ENCODE results near the gene UBE2N.

The UBE2N gene

DNA sequence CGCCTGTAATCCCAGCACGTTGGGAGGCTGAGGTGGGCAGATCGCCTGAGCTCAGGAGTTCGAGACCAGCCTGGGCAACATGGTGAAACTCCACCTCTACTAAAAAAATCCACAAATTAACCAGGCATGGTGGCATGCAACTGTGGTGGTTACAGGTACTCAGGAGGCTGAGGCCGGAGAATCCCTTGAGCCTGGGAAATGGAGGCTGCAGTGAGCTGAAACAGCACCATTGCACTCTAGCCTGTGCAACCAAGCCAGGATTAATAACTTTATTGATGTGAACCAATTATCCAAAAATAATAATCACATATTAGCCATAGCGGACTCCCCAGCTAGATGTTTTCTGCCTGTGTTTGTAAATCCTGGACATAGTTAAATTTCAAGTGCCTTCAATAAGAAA lies 65.8 kb downstream of the UBE2N start:
- Histone ChIP-seq H3K9ac (ENCODE audit: low read length in 5 of 5) (peak overlapping the region in 3 of 5 donors; percentile 57 to 92 (median 68)), H3K27ac (ENCODE audit: low read depth, low read length) (peak overlapping the region; percentile 95), H3K4me3 (ENCODE audit: low read depth in 1 of 5, low read length in 5 of 5) (peak overlapping the region in 4 of 5 donors; percentile 85 to 94 (median 86)), H3K36me3 (ENCODE audit: control insufficient read depth in 5 of 5, insufficient read depth in 5 of 5, low read length in 5 of 5) (no peaks in the 10 kb centered on the region), H3K27me3 (ENCODE audit: control insufficient read depth in 5 of 5, insufficient read depth in 4 of 5, low read length in 5 of 5) (no peaks in the 10 kb centered on the region), H3K4me1 (ENCODE audit: control insufficient read depth in 5 of 5, insufficient read depth in 5 of 5, low read length in 5 of 5) (peaks cover 2 to 65% (median 64%) of the 10 kb centered on the region in 5 donors), H3K9me3 (ENCODE audit: control insufficient read depth in 5 of 5, low read length in 5 of 5) (no peaks in the 10 kb centered on the region)

DNA sequence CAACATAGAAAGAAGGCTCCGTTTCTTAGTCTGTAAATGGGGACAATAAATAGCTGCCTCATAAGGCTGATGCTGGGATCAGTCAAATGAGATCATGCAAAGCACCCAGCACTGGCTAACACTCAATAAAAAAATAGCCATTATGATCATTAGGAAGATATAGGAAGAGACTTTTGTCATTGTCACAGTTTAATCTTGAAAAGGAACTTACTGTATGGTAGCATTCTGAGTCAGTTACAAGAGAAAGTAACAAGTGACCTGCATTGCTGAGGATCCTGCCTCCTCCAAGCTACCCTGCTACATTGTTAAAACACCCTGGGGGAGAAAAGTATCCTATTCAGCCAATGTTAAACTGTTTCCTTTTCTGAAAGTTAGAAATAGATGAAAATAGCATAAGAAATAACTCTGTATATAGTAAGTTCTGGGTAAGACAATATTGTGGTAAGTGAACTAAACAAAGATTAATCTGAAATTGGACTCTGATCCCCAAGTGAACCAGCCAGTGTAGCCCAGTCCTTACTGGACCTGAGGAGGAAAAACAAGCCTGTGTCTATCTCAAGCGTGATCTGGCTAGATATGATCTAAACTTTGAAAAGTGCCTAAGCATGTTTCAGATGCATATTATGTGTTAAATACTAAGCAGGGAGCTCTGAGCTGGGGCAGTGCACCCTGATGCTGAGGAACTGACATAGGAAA lies 67.6 kb downstream of the UBE2N start:
- Histone ChIP-seq H3K27me3 (ENCODE audit: control insufficient read depth in 5 of 5, insufficient read depth in 4 of 5, low read length in 5 of 5) (no peaks in the 10 kb centered on the region), H3K27ac (ENCODE audit: low read depth, low read length) (peak overlapping the region; percentile 8), H3K4me3 (ENCODE audit: low read depth in 1 of 5, low read length in 5 of 5) (no peak overlapping the region)

DNA sequence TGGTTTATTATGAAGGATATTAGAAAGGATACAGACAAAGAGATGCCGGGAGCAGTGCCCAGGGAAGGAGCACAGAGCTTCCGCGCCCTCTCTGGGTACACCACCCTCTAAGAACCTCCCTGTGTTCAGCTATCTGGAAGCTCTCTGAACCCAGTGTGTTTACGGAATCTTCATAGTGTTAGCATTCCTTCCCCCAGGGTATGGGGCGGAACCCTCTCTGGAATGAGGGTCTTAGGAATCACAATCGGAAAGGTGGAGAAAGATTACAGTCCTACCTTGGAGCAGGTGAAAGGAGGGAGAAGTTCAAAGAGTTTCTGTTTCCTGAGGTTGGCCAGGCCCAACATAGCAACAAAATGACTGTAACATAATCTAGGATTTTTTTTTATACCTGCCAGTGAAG lies 70.8 kb downstream of the UBE2N start:
- Histone ChIP-seq H3K9ac (ENCODE audit: low read length in 5 of 5) (no peak overlapping the region), H3K27ac (ENCODE audit: low read depth, low read length) (no peak overlapping the region), H3K4me1 (ENCODE audit: control insufficient read depth in 5 of 5, insufficient read depth in 5 of 5, low read length in 5 of 5) (peaks cover 0 to 31% (median 25%) of the 10 kb centered on the region in 5 donors), H3K9me3 (ENCODE audit: control insufficient read depth in 5 of 5, low read length in 5 of 5) (no peaks in the 10 kb centered on the region), H3K27me3 (ENCODE audit: control insufficient read depth in 5 of 5, insufficient read depth in 4 of 5, low read length in 5 of 5) (no peaks in the 10 kb centered on the region), H3K4me3 (ENCODE audit: low read depth in 1 of 5, low read length in 5 of 5) (no peak overlapping the region), H3K36me3 (ENCODE audit: control insufficient read depth in 5 of 5, insufficient read depth in 5 of 5, low read length in 5 of 5) (no peaks in the 10 kb centered on the region)

More for the DNA sequence above, 67.6 kb downstream of the UBE2N start:
- H3K4me1 ChIP-seq (ENCODE audit: control insufficient read depth in 5 of 5, insufficient read depth in 5 of 5, low read length in 5 of 5) = peaks cover 2 to 51% (median 47%) of the 10 kb centered on the region in 5 donors
- no peaks in the 10 kb centered on the region for H3K36me3 ChIP-seq (ENCODE audit: control insufficient read depth in 5 of 5, insufficient read depth in 5 of 5, low read length in 5 of 5)
- H3K9ac ChIP-seq (ENCODE audit: low read length in 5 of 5) = peak overlapping the region in 2 of 5 donors; percentile 13 to 53
- H3K9me3 ChIP-seq (ENCODE audit: control insufficient read depth in 5 of 5, low read length in 5 of 5) = no peaks in the 10 kb centered on the region

GRCh38 chr12:93369505-93369904 lies 72.2 kb downstream of the UBE2N start:
- no peaks in the 10 kb centered on the region for H3K9me3 ChIP-seq (ENCODE audit: control insufficient read depth in 5 of 5, low read length in 5 of 5)

GRCh38 chr12:93368766-93369165 lies 73.0 kb downstream of the UBE2N start:
- H3K4me3 ChIP-seq (ENCODE audit: low read depth in 1 of 5, low read length in 5 of 5) = no peak overlapping the region
- no peaks in the 10 kb centered on the region for H3K9me3 ChIP-seq (ENCODE audit: control insufficient read depth in 5 of 5, low read length in 5 of 5)
- H3K9ac ChIP-seq (ENCODE audit: low read length in 5 of 5) = no peak overlapping the region
- no peaks in the 10 kb centered on the region for H3K27me3 ChIP-seq (ENCODE audit: control insufficient read depth in 5 of 5, insufficient read depth in 4 of 5, low read length in 5 of 5)
- H3K36me3 ChIP-seq (ENCODE audit: control insufficient read depth in 5 of 5, insufficient read depth in 5 of 5, low read length in 5 of 5) = no peaks in the 10 kb centered on the region
- no peak overlapping the region for H3K27ac ChIP-seq (ENCODE audit: low read depth, low read length)
- H3K4me1 ChIP-seq (ENCODE audit: control insufficient read depth in 5 of 5, insufficient read depth in 5 of 5, low read length in 5 of 5) = peaks cover 0 to 10% (median 7%) of the 10 kb centered on the region in 5 donors

More at GRCh38 chr12:93369505-93369904, 72.2 kb downstream of the UBE2N start:
- no peak overlapping the region for H3K27ac ChIP-seq (ENCODE audit: low read depth, low read length)
- H3K36me3 ChIP-seq (ENCODE audit: control insufficient read depth in 5 of 5, insufficient read depth in 5 of 5, low read length in 5 of 5) = no peaks in the 10 kb centered on the region
- H3K4me3 ChIP-seq (ENCODE audit: low read depth in 1 of 5, low read length in 5 of 5) = no peak overlapping the region
- H3K27me3 ChIP-seq (ENCODE audit: control insufficient read depth in 5 of 5, insufficient read depth in 4 of 5, low read length in 5 of 5) = no peaks in the 10 kb centered on the region
- H3K9ac ChIP-seq (ENCODE audit: low read length in 5 of 5) = no peak overlapping the region
- H3K4me1 ChIP-seq (ENCODE audit: control insufficient read depth in 5 of 5, insufficient read depth in 5 of 5, low read length in 5 of 5) = peaks cover 0 to 18% (median 14%) of the 10 kb centered on the region in 5 donors

DNA sequence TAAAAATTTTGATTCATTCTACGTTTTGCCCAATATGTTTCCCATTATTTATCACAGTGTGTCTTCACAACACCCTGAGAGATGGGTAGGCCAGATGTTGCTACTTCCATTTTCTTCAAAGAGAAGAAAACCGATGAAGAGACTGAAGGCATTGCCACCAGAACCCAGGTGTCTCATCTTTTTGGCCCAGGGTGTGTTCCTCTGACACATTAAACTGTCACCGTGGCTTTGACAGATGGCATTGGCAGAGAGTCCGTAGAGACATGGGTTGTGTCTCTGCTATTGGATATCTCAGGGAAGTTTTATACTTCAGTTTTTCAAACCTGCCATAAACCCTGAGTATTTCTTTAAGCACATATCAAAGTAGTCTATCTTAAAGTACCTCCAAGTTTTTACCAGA lies 75.3 kb downstream of the UBE2N start:
- H3K4me1 ChIP-seq (ENCODE audit: control insufficient read depth in 5 of 5, insufficient read depth in 5 of 5, low read length in 5 of 5) = peaks cover 0 to 3% (median 2%) of the 10 kb centered on the region in 5 donors
- no peaks in the 10 kb centered on the region for H3K36me3 ChIP-seq (ENCODE audit: control insufficient read depth in 5 of 5, insufficient read depth in 5 of 5, low read length in 5 of 5)
- no peak overlapping the region for H3K9ac ChIP-seq (ENCODE audit: low read length in 5 of 5)
- H3K27me3 ChIP-seq (ENCODE audit: control insufficient read depth in 5 of 5, insufficient read depth in 4 of 5, low read length in 5 of 5) = no peaks in the 10 kb centered on the region
- H3K27ac ChIP-seq (ENCODE audit: low read depth, low read length) = no peak overlapping the region
- no peaks in the 10 kb centered on the region for H3K9me3 ChIP-seq (ENCODE audit: control insufficient read depth in 5 of 5, low read length in 5 of 5)
- H3K4me3 ChIP-seq (ENCODE audit: low read depth in 1 of 5, low read length in 5 of 5) = no peak overlapping the region

DNA sequence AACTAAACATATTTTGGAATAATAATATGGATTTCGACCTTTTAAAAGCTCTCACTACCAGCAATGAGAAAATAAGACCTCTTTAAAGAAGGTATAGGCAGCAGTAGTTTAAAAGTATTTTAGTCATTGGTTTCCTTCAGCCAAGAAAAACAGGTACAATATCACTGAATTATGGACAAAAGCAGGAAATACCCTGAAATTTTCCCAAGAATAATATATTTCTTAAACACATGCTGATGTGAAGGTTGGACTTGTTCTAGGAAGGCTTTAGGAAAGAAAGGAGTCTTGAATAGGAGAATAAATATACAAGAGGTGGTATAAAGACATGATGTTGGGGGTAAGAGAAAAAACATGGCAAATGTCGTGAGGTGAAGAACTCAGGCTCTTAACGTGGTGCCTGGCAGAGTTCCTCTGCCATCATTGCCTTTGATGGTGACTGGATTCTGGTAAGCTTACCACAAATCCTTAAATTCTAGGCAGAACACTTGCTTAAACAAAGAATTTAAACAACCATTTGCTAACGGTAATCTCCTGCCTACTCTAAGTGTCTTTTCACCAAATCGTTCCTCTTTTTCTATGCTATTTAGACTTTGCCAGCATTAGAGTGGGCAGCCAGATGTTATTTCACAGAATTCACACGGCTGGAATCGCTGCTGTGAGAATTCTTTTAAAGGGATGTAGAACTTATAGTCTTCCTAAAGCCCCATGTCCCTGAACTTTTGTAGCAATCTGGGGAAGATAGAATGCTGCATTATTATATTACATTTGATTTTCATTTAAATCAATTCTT lies 75.9 kb downstream of the UBE2N start:
- Histone ChIP-seq H3K4me3 (ENCODE audit: low read depth in 1 of 5, low read length in 5 of 5) (no peak overlapping the region), H3K9ac (ENCODE audit: low read length in 5 of 5) (no peak overlapping the region), H3K36me3 (ENCODE audit: control insufficient read depth in 5 of 5, insufficient read depth in 5 of 5, low read length in 5 of 5) (no peaks in the 10 kb centered on the region), H3K27me3 (ENCODE audit: control insufficient read depth in 5 of 5, insufficient read depth in 4 of 5, low read length in 5 of 5) (no peaks in the 10 kb centered on the region), H3K9me3 (ENCODE audit: control insufficient read depth in 5 of 5, low read length in 5 of 5) (no peaks in the 10 kb centered on the region), H3K4me1 (ENCODE audit: control insufficient read depth in 5 of 5, insufficient read depth in 5 of 5, low read length in 5 of 5) (peaks cover 0 to 9% (median 4%) of the 10 kb centered on the region in 5 donors), H3K27ac (ENCODE audit: low read depth, low read length) (no peak overlapping the region)

DNA sequence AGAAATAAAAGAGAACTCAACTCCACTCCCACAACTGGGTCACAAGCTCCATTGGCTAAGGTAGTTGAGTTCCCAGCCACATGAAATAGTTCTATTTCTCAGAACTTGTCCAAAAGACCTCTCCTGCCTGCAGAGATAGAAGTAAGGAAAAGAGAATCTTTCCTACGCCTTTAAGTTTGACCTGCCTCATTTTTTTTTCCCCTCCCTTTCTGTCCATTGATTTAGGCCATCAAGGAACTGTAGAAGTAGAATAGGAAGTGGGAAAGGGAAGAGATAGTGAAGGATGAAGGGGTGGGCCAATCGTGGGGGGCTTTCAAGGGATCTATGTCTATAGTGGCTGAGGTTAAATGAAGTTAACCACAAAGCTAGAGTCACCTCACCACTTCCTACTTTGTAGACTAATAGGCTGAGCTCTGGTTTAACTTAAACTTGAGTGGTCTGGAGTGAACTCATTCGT lies 77.9 kb downstream of the UBE2N start:
- H3K9me3 ChIP-seq (ENCODE audit: control insufficient read depth in 5 of 5, low read length in 5 of 5) = no peaks in the 10 kb centered on the region
- peaks cover 0 to 10% (median 4%) of the 10 kb centered on the region in 5 donors for H3K4me1 ChIP-seq (ENCODE audit: control insufficient read depth in 5 of 5, insufficient read depth in 5 of 5, low read length in 5 of 5)
- H3K27me3 ChIP-seq (ENCODE audit: control insufficient read depth in 5 of 5, insufficient read depth in 4 of 5, low read length in 5 of 5) = no peaks in the 10 kb centered on the region
- no peak overlapping the region for H3K27ac ChIP-seq (ENCODE audit: low read depth, low read length)
- no peak overlapping the region for H3K4me3 ChIP-seq (ENCODE audit: low read depth in 1 of 5, low read length in 5 of 5)
- H3K9ac ChIP-seq (ENCODE audit: low read length in 5 of 5) = no peak overlapping the region
- no peaks in the 10 kb centered on the region for H3K36me3 ChIP-seq (ENCODE audit: control insufficient read depth in 5 of 5, insufficient read depth in 5 of 5, low read length in 5 of 5)

DNA sequence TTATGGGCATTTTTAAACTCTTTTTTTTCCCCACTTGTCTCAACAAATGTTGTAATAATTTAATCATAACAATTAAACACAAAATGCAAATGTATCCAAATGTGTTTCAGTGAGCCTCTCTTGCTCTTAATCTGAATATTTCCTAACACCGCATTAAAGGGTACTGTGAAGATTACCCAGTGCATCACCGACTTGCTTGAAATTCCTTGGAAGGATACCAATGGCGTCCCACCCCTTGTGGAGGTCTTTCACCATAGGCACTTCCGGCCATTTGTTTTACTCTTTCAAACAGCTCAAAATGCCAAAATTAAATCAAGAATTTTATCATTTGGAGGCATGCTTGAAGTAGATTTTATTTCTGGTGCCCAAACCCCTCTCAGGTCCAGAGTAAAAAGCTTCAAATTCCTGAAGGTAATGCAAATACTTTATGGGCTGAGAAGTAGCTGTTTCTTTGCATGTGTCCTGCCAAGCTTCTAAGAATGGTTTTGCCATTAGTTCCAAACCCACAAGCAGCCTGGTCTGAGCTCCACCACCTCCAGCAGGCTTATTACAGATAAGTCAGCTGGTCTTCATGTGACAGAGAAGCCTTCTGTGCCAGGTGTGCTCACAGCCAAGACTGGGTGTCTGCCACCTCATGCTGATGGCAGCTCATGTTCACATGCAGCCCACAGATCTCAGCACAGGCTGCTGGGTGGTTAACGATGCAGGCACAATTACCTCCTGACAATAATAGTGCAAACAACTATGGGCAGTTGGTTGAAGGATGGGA lies 80.4 kb downstream of the UBE2N start:
- Histone ChIP-seq H3K9me3 (ENCODE audit: control insufficient read depth in 5 of 5, low read length in 5 of 5) (no peaks in the 10 kb centered on the region), H3K4me3 (ENCODE audit: low read depth in 1 of 5, low read length in 5 of 5) (no peak overlapping the region), H3K4me1 (ENCODE audit: control insufficient read depth in 5 of 5, insufficient read depth in 5 of 5, low read length in 5 of 5) (peaks cover 0 to 10% (median 4%) of the 10 kb centered on the region in 5 donors), H3K9ac (ENCODE audit: low read length in 5 of 5) (no peak overlapping the region), H3K27me3 (ENCODE audit: control insufficient read depth in 5 of 5, insufficient read depth in 4 of 5, low read length in 5 of 5) (no peaks in the 10 kb centered on the region), H3K27ac (ENCODE audit: low read depth, low read length) (no peak overlapping the region), H3K36me3 (ENCODE audit: control insufficient read depth in 5 of 5, insufficient read depth in 5 of 5, low read length in 5 of 5) (no peaks in the 10 kb centered on the region)

Data from subcutaneous abdominal adipose tissue (tissue), 5 donors.